B cell (primary cell): Measurements from ENCODE around the gene AGAP1. TPM values are rescaled to one million over a fixed set of nuclear protein-coding genes. Genes with fewer than 3 reads are reported as not detected.

Experiments used
- ATAC-seq: fragments of 200-7000 bp; cut with Tn5 transposase; one replicate; pipeline ENCODE4 v1.10.0; 2021; ENCODE audit warnings: low read depth, mild to moderate bottlenecking, moderate number of reproducible peaks, moderate library complexity
- CTCF ChIA-PET: fragments of 350-600 bp; sonication (Branson Sonifier 250); formaldehyde crosslinking; loops from one replicate; lab custom pipeline; 2021; ENCODE audit warnings: antibody characterized with exemption, inconsistent platforms; lab: Charles Lee
- POLR2A ChIA-PET: fragments of 350-600 bp; sonication (Branson Sonifier 250); formaldehyde crosslinking; loops from one replicate; lab custom pipeline; 2021; ENCODE audit warnings: antibody characterized with exemption; lab: Charles Lee
- DNase-seq: peaks from one replicate; pipeline ENCODE4 v3.0.0; 2013
- H2AFZ ChIP-seq: 2 replicates; pipeline ENCODE4 v1.6.1; 2012; ENCODE audit warnings: mild to moderate bottlenecking, low read depth, low read length; ENCODE audit not compliant: insufficient read depth, poor library complexity, severe bottlenecking
- H3K27ac ChIP-seq, 2 donors: 1 replicate in 1 of 2; 2 replicates in 1 of 2; pipeline ENCODE4 v1.5.1; 2012 to 2013; ENCODE audit warnings: low read length in 2 of 2, mild to moderate bottlenecking in 2 of 2, moderate library complexity in 1 of 2
- H3K27me3 ChIP-seq, 4 experiments: fragments of 200-600 bp in 1 of 4; sonication (generic) in 1 of 4; replicated peaks in 1 of 4; 1 replicate in 2 of 4; 2 replicates in 2 of 4; pipeline versions ENCODE4 v1.6.1 to v1.7.0; 2013 to 2016; ENCODE audit warnings: low read length in 3 of 4, mild to moderate bottlenecking in 2 of 4, mixed read lengths in 1 of 4, moderate library complexity in 1 of 4; ENCODE audit not compliant: insufficient read depth in 4 of 4, control insufficient read depth in 3 of 4; ENCODE audit errors: control extremely low read depth in 1 of 4
- H3K36me3 ChIP-seq, 2 experiments: replicated peaks in 1 of 2; 1 replicate in 1 of 2; 2 replicates in 1 of 2; pipeline versions ENCODE4 v1.6.1 to v1.7.1; 2013; ENCODE audit warnings: low read length in 1 of 2; ENCODE audit not compliant: insufficient read depth in 2 of 2, control insufficient read depth in 1 of 2; ENCODE audit errors: control extremely low read depth in 1 of 2, extremely low read depth in 1 of 2
- H3K4me1 ChIP-seq, 2 donors: fragments of 200-600 bp in 1 of 2; sonication (generic) in 1 of 2; 1 replicate in 1 of 2; 2 replicates in 1 of 2; pipeline versions ENCODE4 v1.5.1 to v1.6.1; 2013 to 2017; ENCODE audit warnings: low read length in 2 of 2; ENCODE audit not compliant: control insufficient read depth in 2 of 2, insufficient read depth in 2 of 2
- H3K4me2 ChIP-seq: replicated peaks from 2 replicates; pipeline ENCODE3; 2012; ENCODE audit warnings: mild to moderate bottlenecking, low read depth, low read length; ENCODE audit not compliant: poor library complexity, severe bottlenecking
- H3K4me3 ChIP-seq, 5 experiments: fragments of 200-600 bp in 1 of 5; sonication (generic) in 1 of 5; 1 replicate in 3 of 5; 2 replicates in 2 of 5; pipeline versions ENCODE4 v1.5.1 to v1.7.0; 2011 to 2016; ENCODE audit warnings: low read length in 4 of 5, mild to moderate bottlenecking in 4 of 5, low read depth in 2 of 5, control low read depth in 1 of 5, moderate library complexity in 1 of 5; ENCODE audit not compliant: insufficient read depth in 1 of 5; ENCODE audit errors: control extremely low read depth in 1 of 5, extremely low read depth in 1 of 5
- H3K79me2 ChIP-seq: fragments of 200-600 bp; sonication (generic); one replicate; pipeline ENCODE4 v1.6.0; 2016; ENCODE audit warnings: low read length; ENCODE audit not compliant: control insufficient read depth, insufficient read depth
- H3K9ac ChIP-seq: fragments of 200-600 bp; sonication (generic); 2 replicates; pipeline ENCODE4 v1.6.1; 2017; ENCODE audit warnings: mild to moderate bottlenecking, low read length, moderate library complexity
- H3K9me3 ChIP-seq, 3 donors: one replicate each; pipeline versions ENCODE4 v1.6.1 to v1.7.1; 2013; ENCODE audit warnings: low read length in 2 of 3; ENCODE audit not compliant: control insufficient read depth in 2 of 3, insufficient read depth in 1 of 3; ENCODE audit errors: control extremely low read depth in 1 of 3
- H4K20me1 ChIP-seq: 2 replicates; pipeline ENCODE4 v1.6.0; 2012; ENCODE audit warnings: mild to moderate bottlenecking, low read length; ENCODE audit not compliant: insufficient read depth, control insufficient read depth, poor library complexity, severe bottlenecking
- H3K27ac Mint-ChIP-seq: one replicate; pipeline ENCODE4 v1.8.0; 2021; ENCODE audit warnings: mixed read lengths
- H3K27me3 Mint-ChIP-seq: one replicate; pipeline ENCODE4 v1.8.0; 2021; ENCODE audit warnings: mixed read lengths
- H3K4me1 Mint-ChIP-seq: one replicate; pipeline ENCODE4 v1.8.0; 2021; ENCODE audit warnings: mixed read lengths
- H3K4me3 Mint-ChIP-seq: one replicate; pipeline ENCODE4 v1.8.0; 2021; ENCODE audit warnings: mixed read lengths
- H3K9me3 Mint-ChIP-seq: one replicate; pipeline ENCODE4 v1.8.0; 2022; ENCODE audit warnings: mixed read lengths; ENCODE audit not compliant: insufficient read depth
- CTCF ChIP-seq: fragments of 200-600 bp; IDR thresholded peaks from one replicate; pipeline ENCODE4 v1.8.0; 2022; ENCODE audit warnings: antibody characterized with exemption, mild to moderate bottlenecking
- EZH2 ChIP-seq: IDR thresholded peaks from 2 replicates; pipeline ENCODE4 v1.6.1; 2012; ENCODE audit warnings: borderline replicate concordance, low read depth, mild to moderate bottlenecking, moderate library complexity, low read length; ENCODE audit not compliant: insufficient read depth, poor library complexity, severe bottlenecking
- WGBS: methylation state at CpG from one replicate; pipeline ENCODE4 v1.1.5; 2013; ENCODE audit warnings: missing lambda C conversion rate; ENCODE audit not compliant: insufficient coverage; 5-methylcytosine and 5-hydroxymethylcytosine counted together
- intact Hi-C: fragments of 100-400 bp; cut with micrococcal nuclease; formaldehyde crosslinking; loops from one replicate; pipeline ENCODE4 v1.10.0; 2022
- polyA plus RNA-seq: library from polyadenylated mRNA; depleted of rRNA; stranded (reverse); fragments of >200 nt; gene quantifications from 2 replicates; pipeline ENCODE4 v1.2.3, GENCODE V29; 2012
- total RNA-seq, 2 donors: library from RNA; stranded (reverse); fragments of 120-200 nt in 1 of 2; gene quantifications; 1 replicate in 1 of 2; 2 replicates in 1 of 2; pipeline versions ENCODE4 v1.2.3 to v1.2.4, GENCODE V29; 2013 to 2022

AGAP1 gene
- total and polyA plus RNA-seq, 2 donors (not counting 1 experiment from before 2014, with no cell fraction given) = 0.01 TPM; not detected in 1

GRCh38 chr2:235940330-235940729 lies 446.5 kb downstream of the AGAP1 start:
- no peaks in the 10 kb centered on the region for H3K4me1 ChIP-seq
- CTCF ChIA-PET = interaction anchor here (0.6 kb wide), 1 partner anchor 10 kb away, joined by 3 read pairs; no protein-coding TSS in a partner anchor
- 88% methylated on average over 8 of the region's 8 CpGs for WGBS

GRCh38 chr2:235944591-235944990 lies 450.7 kb downstream of the AGAP1 start:
- Histone ChIP-seq H3K4me3 (no peak overlapping the region), H3K27ac (no peak overlapping the region), H3K4me2 (no peak overlapping the region), H3K79me2 (no peaks in the 10 kb centered on the region), H3K9ac (no peak overlapping the region), H3K36me3 (no peaks in the 10 kb centered on the region), H3K9me3 (peaks cover 0 to 6% (median 0%) of the 10 kb centered on the region in 3 donors), H3K27me3 (no peaks in the 10 kb centered on the region), H3K4me1 (no peaks in the 10 kb centered on the region), H4K20me1 (no peaks in the 10 kb centered on the region), H2AFZ (no peak overlapping the region)
- ChIA-PET CTCF (no interaction called here), POLR2A (no interaction called here)
- intact Hi-C loops = no loop called here
- Mint-ChIP-seq H3K27ac (no peak overlapping the region), H3K4me1 (no peaks in the 10 kb centered on the region), H3K9me3 (peaks cover 2% of the 10 kb centered on the region), H3K4me3 (no peak overlapping the region), H3K27me3 (peaks cover 16% of the 10 kb centered on the region)
- no peak for TF ChIP-seq EZH2
- no peak for TF ChIP-seq CTCF
- no peak for ATAC-seq
- WGBS = 92% methylated on average over 6 of the region's 10 CpGs
- DNase-seq = no peak

More at GRCh38 chr2:235940330-235940729, 446.5 kb downstream of the AGAP1 start:
- POLR2A ChIA-PET = no interaction called here
- H3K4me3 ChIP-seq = no peak overlapping the region
- H3K4me3 Mint-ChIP-seq = no peak overlapping the region
- H3K9me3 ChIP-seq = peaks cover 0 to 20% (median 0%) of the 10 kb centered on the region in 3 donors
- intact Hi-C loops = no loop called here
- H4K20me1 ChIP-seq = no peaks in the 10 kb centered on the region
- peaks cover 8% of the 10 kb centered on the region for H3K27me3 Mint-ChIP-seq
- TF ChIP-seq EZH2 (no peak), CTCF (no peak)
- H3K36me3 ChIP-seq = no peaks in the 10 kb centered on the region
- no peaks in the 10 kb centered on the region for H3K79me2 ChIP-seq
- peaks cover 6% of the 10 kb centered on the region for H3K9me3 Mint-ChIP-seq
- H3K27me3 ChIP-seq = no peaks in the 10 kb centered on the region
- ATAC-seq = no peak
- no peak overlapping the region for H3K27ac ChIP-seq
- H3K4me1 Mint-ChIP-seq = no peaks in the 10 kb centered on the region
- no peak overlapping the region for H3K4me2 ChIP-seq
- no peak overlapping the region for H3K9ac ChIP-seq
- H3K27ac Mint-ChIP-seq = no peak overlapping the region
- no peak for DNase-seq
- H2AFZ ChIP-seq = no peak overlapping the region
